Thyroid gland (tissue), 4 donors: ENCODE results near the gene SRRM2. TPM values are rescaled to one million over a fixed set of nuclear protein-coding genes. Genes with fewer than 3 reads are reported as not detected.

Source experiments
- DNase-seq, 2 donors: peaks; one replicate each; pipeline ENCODE4 v3.0.0-alpha.2; 2019
- H3K27ac ChIP-seq, 3 donors: fragments of 200-600 bp; sonication (generic); 1 replicate in 2 of 3; 2 replicates in 1 of 3; pipeline ENCODE4 v1.5.1; 2016 to 2019; ENCODE audit warnings: mild to moderate bottlenecking in 1 of 3, moderate library complexity in 1 of 3
- H3K27me3 ChIP-seq: fragments of 200-600 bp; sonication (generic); one replicate; pipeline ENCODE4 v1.5.1; 2019
- H3K36me3 ChIP-seq, 2 donors: fragments of 200-600 bp; sonication (generic); one replicate each; pipeline ENCODE4 v1.5.1; 2016 to 2019
- H3K4me1 ChIP-seq, 2 donors: fragments of 200-600 bp; sonication (generic); one replicate each; pipeline ENCODE4 v1.5.1; 2017 to 2019
- H3K4me3 ChIP-seq, 3 donors: fragments of 200-600 bp; sonication (generic); replicated peaks in 1 of 3; 1 replicate in 2 of 3; 2 replicates in 1 of 3; pipeline ENCODE4 v1.5.1; 2016; ENCODE audit warnings: mild to moderate bottlenecking in 1 of 3
- H3K9me3 ChIP-seq: fragments of 200-600 bp; sonication (generic); one replicate; pipeline ENCODE4 v1.5.1; 2017
- POLR2A ChIP-seq, 2 donors: fragments of 450-650 bp; IDR thresholded peaks; one replicate each; pipeline ENCODE4 v1.6.1; 2017; ENCODE audit warnings: antibody characterized with exemption in 2 of 2, mild to moderate bottlenecking in 2 of 2, moderate library complexity in 1 of 2
- WGBS, 2 donors: methylation state at CpG; one replicate each; pipeline ENCODE4 v1.1.5; 2017; 5-methylcytosine and 5-hydroxymethylcytosine counted together
- intact Hi-C: fragments of 100-400 bp; cut with DNase I; formaldehyde crosslinking; loops from one replicate; pipeline ENCODE4 v1.15.1; 2023
- total RNA-seq, 4 donors: library from RNA; depleted of rRNA; stranded (reverse); fragments of >200 nt; gene quantifications; one replicate each; pipeline ENCODE4 v1.2.3, GENCODE V29; 2016
- TF ChIP-seq, protein P1 (sequence below), 6 experiments: fragments of 200-600 bp in 3 of 6; fragments of 450-650 bp in 3 of 6; sonication (generic) in 3 of 6; IDR thresholded peaks; one replicate each; pipeline ENCODE4 v1.5.1; 2016 to 2019; ENCODE audit warnings: antibody characterized with exemption in 6 of 6, mild to moderate bottlenecking in 2 of 6, inconsistent platforms in 1 of 6, moderate library complexity in 1 of 6

Gene SRRM2
- total RNA-seq, 4 donors from 2014 or later, result 262 to 378 (median 312) TPM

DNA sequence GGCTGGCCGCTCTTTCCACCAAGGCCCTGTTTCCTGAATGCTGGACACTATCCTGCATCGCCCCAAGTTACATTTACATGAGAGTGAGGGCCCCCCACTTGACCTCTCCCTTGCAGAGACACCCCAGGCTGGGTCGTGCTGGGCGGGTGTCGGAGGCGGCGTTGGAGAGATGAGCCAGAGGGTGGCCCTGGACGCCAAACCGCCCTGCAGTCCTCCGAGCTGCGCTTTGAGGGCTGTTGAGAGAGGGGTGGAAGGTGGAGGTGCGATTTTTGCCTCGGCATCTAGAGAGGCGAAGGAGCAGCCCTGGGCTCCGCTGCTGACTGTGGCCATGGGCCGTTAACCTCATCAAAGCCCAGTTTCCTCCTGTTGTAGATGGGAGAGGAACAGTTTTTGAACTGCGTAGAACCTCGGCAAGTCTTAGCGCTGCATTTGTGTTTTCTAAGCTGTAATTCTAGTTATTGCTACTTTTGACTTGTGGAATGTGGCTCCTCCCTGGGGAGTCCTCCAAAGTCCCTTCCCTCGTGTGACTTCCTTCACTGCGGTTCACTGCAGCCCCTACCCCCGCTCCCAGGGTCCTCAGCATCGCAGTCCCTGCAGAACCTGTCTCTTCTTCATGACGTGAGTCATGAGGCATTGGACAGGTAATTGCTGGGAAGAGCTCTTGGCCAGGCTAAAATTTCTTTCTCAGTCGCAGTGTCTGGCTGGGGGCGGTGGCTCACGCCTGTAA is 25.6 kb downstream of the SRRM2 start:
- Histone ChIP-seq H3K4me3 (peak overlapping the region; percentile 2 to 94 (median 94)), H3K9me3 (no peaks in the 10 kb centered on the region), H3K27ac (peak overlapping the region; percentile 99 to 100 (median 99)), H3K4me1 (peaks cover 18 to 19% of the 10 kb centered on the region in 2 donors), H3K36me3 (peaks cover 11 to 16% of the 10 kb centered on the region in 2 donors), H3K27me3 (no peaks in the 10 kb centered on the region)
- intact Hi-C loops, result no loop called here
- 7 to 14% methylated on average over 15 to 24 of the region's 27 CpGs for WGBS, 2 donors
- DNase-seq, result peak; percentile 50 to 54
- TF ChIP-seq POLR2A (IDR thresholded peaks at IDR 0.05), result peak in 1 of 2 donors; percentile 47
- TF ChIP-seq, protein P1, sequence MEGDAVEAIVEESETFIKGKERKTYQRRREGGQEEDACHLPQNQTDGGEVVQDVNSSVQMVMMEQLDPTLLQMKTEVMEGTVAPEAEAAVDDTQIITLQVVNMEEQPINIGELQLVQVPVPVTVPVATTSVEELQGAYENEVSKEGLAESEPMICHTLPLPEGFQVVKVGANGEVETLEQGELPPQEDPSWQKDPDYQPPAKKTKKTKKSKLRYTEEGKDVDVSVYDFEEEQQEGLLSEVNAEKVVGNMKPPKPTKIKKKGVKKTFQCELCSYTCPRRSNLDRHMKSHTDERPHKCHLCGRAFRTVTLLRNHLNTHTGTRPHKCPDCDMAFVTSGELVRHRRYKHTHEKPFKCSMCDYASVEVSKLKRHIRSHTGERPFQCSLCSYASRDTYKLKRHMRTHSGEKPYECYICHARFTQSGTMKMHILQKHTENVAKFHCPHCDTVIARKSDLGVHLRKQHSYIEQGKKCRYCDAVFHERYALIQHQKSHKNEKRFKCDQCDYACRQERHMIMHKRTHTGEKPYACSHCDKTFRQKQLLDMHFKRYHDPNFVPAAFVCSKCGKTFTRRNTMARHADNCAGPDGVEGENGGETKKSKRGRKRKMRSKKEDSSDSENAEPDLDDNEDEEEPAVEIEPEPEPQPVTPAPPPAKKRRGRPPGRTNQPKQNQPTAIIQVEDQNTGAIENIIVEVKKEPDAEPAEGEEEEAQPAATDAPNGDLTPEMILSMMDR (IDR thresholded peaks at IDR 0.05), result no peak

DNA sequence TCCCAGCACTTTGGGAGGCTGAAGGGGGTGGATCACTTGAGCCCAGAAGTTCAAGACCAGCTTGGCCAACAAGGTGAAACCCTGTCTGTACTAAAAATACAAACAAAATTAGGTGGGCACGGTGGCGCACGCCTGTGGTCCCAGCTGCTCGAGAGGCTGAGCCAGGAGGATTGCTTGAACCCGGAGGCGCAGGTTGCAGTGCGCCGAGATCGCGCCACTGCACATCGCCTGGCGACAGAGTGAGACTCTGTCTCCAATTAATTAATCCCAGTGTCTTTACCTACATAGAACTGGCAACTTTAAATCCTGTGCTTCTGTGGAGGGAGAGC is 26.2 kb downstream of the SRRM2 start:
- peak overlapping the region; percentile 99 to 100 (median 99) for H3K27ac ChIP-seq
- H3K27me3 ChIP-seq, result no peaks in the 10 kb centered on the region
- H3K4me3 ChIP-seq, result peak overlapping the region in 1 of 3 donors; percentile 94
- 91 to 94% methylated on average over 12 of the region's 12 CpGs for WGBS, 2 donors
- intact Hi-C loops, result no loop called here
- H3K36me3 ChIP-seq, result peaks cover 11 to 12% of the 10 kb centered on the region in 2 donors
- no peaks in the 10 kb centered on the region for H3K9me3 ChIP-seq
- TF ChIP-seq, protein P1 (IDR thresholded peaks at IDR 0.05), result no peak
- no peak for TF ChIP-seq POLR2A (IDR thresholded peaks at IDR 0.05)
- H3K4me1 ChIP-seq, result peaks cover 18 to 19% of the 10 kb centered on the region in 2 donors
- no peak for DNase-seq

DNA sequence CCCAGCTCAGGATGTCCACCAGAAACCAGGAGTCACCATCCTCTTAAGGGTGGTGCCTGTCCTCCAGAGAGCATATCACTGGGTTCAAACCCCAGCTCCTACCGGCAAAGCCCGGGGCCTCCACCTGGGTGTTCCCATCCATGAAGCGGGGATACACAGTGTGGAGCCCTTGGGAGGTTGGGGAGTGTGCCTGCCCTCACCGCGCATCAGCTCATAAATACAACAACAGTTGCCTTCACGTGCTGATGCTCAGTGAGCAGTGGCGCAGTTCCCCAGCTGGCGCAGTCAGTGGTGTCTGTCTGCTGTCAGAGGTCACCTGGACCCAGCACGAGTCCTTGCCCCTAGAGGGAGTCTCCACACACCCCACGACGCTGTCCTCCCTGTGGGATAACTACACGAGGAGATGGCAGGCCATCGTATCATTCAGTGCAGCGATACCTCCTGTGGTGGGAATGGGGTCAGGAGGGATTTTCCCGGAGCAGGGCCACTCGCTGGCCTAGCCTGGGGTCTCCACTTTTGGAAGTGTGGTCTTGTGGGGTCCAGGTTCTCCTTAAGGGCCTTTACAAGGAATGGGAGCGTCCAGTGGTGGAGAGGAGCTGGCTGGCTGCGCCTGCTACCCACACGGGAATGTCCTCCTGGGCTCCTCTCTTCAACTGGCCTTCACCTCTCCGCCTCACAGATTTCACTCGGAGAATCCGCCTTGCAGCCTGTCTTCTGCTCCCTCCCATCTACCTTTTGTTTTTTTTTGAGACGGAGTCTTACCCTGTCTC is 26.9 kb downstream of the SRRM2 start:
- TF ChIP-seq, protein P1 (IDR thresholded peaks at IDR 0.05), result no peak
- no peak for TF ChIP-seq POLR2A (IDR thresholded peaks at IDR 0.05)
- no peak for DNase-seq
- no peaks in the 10 kb centered on the region for H3K9me3 ChIP-seq
- H3K27me3 ChIP-seq, result no peaks in the 10 kb centered on the region
- H3K4me3 ChIP-seq, result no peak overlapping the region
- H3K36me3 ChIP-seq, result peaks cover 5 to 6% of the 10 kb centered on the region in 2 donors
- H3K4me1 ChIP-seq, result peaks cover 18 to 19% of the 10 kb centered on the region in 2 donors
- WGBS, 2 donors, result 84 to 87% methylated on average over 20 to 21 of the region's 23 CpGs
- intact Hi-C loops, result no loop called here
- H3K27ac ChIP-seq, result no peak overlapping the region

DNA sequence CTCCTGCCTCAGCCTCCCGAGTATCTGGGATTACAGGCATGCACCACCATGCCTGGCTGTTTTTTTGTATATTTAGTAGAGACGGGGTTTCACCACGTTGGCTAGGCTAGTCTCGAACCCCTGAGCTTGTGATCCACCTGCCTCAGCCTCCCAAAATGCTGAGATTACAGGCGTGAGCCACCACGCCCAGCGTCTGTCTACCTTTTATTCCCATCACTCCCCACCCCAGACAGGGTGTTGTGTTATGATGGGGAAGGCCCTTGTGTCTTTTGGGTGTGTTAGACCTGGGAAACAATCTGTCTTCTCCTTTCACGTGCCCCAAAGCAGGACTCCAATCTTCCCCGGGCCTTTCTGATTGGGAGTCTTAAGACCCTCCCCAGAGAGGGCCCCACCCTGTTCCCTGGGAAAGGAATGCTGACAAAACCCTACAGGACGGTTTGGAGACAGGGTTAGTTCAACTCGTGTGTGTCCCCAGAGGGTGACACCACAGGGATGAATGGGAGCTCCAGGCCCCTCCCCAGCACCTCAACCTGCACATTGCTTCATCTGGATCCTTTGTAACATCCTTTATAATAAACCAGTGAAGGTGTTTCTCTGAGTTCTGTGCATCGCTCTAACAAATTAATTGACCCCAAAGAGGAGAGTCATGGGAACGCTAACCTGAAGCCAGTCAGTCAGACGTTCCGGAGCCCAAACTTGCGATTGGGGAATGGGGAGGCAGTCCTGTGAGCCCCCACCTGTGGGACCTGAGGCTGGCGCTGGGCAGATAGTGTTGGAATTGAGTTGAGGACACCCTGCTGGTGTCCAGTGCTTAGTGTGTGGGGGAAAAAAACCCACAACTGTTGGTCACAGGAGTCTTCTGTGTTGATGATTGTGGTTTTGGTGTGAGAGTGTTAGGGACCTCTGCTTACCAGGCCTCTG is 27.8 kb downstream of the SRRM2 start:
- TF ChIP-seq, protein P1 (IDR thresholded peaks at IDR 0.05), result no peak
- no peak for TF ChIP-seq POLR2A (IDR thresholded peaks at IDR 0.05)
- Histone ChIP-seq H3K9me3 (no peaks in the 10 kb centered on the region), H3K27me3 (peaks cover 6% of the 10 kb centered on the region), H3K36me3 (no peaks in the 10 kb centered on the region), H3K4me1 (peaks cover 18 to 22% of the 10 kb centered on the region in 2 donors), H3K4me3 (no peak overlapping the region), H3K27ac (no peak overlapping the region)
- intact Hi-C loops, result no loop called here
- DNase-seq, result no peak
- 64 to 67% methylated on average over 17 of the region's 17 CpGs for WGBS, 2 donors
